Naive thymus-derived CD4-positive, alpha-beta T cell (primary cell): ENCODE results near the gene PRDM9. TPM values are rescaled to one million over a fixed set of nuclear protein-coding genes. Genes with fewer than 3 reads are reported as not detected.
"Not testable (repeated sequence)": the region's sequence is repeated elsewhere in the genome, so short reads cannot be mapped to it uniquely, and the experiment has no call there.

Source experiments
- ATAC-seq: fragments of 150-1000 bp; cut with Tn5 transposase; 2 replicates; pipeline ENCODE4 v1.10.0; 2021; ENCODE audit warnings: mild to moderate bottlenecking, moderate library complexity
- CTCF ChIA-PET: fragments of 350-600 bp; sonication (Branson Sonifier 250); formaldehyde crosslinking; loops from one replicate; lab custom pipeline; 2021; ENCODE audit warnings: antibody characterized with exemption; lab: Charles Lee
- POLR2A ChIA-PET: fragments of 350-600 bp; sonication (Branson Sonifier 250); formaldehyde crosslinking; loops from one replicate; lab custom pipeline; 2021; ENCODE audit warnings: antibody characterized with exemption, inconsistent platforms; lab: Charles Lee
- DNase-seq, 9 donors: peaks; one replicate each; pipeline versions ENCODE4 v3.0.0 to v3.0.0-alpha.2; 2020 to 2022; ENCODE audit warnings: mixed read lengths in 1 of 9
- H3K27ac ChIP-seq: one replicate; pipeline ENCODE4 v1.7.0; 2013; ENCODE audit warnings: mild to moderate bottlenecking, low read depth, low read length, moderate library complexity
- H3K27me3 ChIP-seq, 2 donors: one replicate each; pipeline ENCODE4 v1.7.0; 2013; ENCODE audit warnings: low read length in 2 of 2, mild to moderate bottlenecking in 2 of 2, moderate library complexity in 2 of 2; ENCODE audit not compliant: control insufficient read depth in 2 of 2, insufficient read depth in 2 of 2
- H3K36me3 ChIP-seq, 3 experiments: 1 replicate in 2 of 3; 2 replicates in 1 of 3; pipeline ENCODE4 v1.7.0; 2013; ENCODE audit warnings: low read length in 3 of 3, mild to moderate bottlenecking in 3 of 3, moderate library complexity in 1 of 3; ENCODE audit not compliant: insufficient read depth in 3 of 3, control insufficient read depth in 2 of 3
- H3K4me1 ChIP-seq, 2 donors: one replicate each; pipeline ENCODE4 v1.7.0; 2013; ENCODE audit warnings: low read length in 2 of 2, mild to moderate bottlenecking in 2 of 2, moderate library complexity in 1 of 2; ENCODE audit not compliant: control insufficient read depth in 2 of 2, insufficient read depth in 2 of 2
- H3K4me3 ChIP-seq: 2 replicates; pipeline ENCODE4 v1.7.0; 2013; ENCODE audit warnings: mild to moderate bottlenecking, low read length
- H3K9me3 ChIP-seq, 3 experiments: 1 replicate in 2 of 3; 2 replicates in 1 of 3; pipeline ENCODE4 v1.7.0; 2013; ENCODE audit warnings: low read length in 3 of 3; ENCODE audit not compliant: control insufficient read depth in 2 of 3
- H3K27ac Mint-ChIP-seq, 9 donors: one replicate each; pipeline ENCODE4 v1.8.0; 2020 to 2022; ENCODE audit warnings: mixed read lengths in 9 of 9, mild to moderate bottlenecking in 8 of 9, moderate library complexity in 5 of 9, inconsistent platforms in 2 of 9
- H3K27me3 Mint-ChIP-seq, 5 donors: one replicate each; pipeline ENCODE4 v1.8.0; 2021 to 2022; ENCODE audit warnings: mixed read lengths in 5 of 5, mild to moderate bottlenecking in 1 of 5
- H3K36me3 Mint-ChIP-seq, 5 donors: one replicate each; pipeline ENCODE4 v1.8.0; 2020 to 2022; ENCODE audit warnings: mixed read lengths in 5 of 5, mild to moderate bottlenecking in 3 of 5, inconsistent platforms in 1 of 5
- H3K4me1 Mint-ChIP-seq, 7 donors: one replicate each; pipeline ENCODE4 v1.8.0; 2020 to 2022; ENCODE audit warnings: mixed read lengths in 7 of 7, mild to moderate bottlenecking in 3 of 7, inconsistent platforms in 1 of 7
- H3K4me3 Mint-ChIP-seq, 10 donors: one replicate each; pipeline ENCODE4 v1.8.0; 2020 to 2022; ENCODE audit warnings: mild to moderate bottlenecking in 10 of 10, mixed read lengths in 10 of 10, moderate library complexity in 6 of 10, inconsistent platforms in 2 of 10
- H3K9me3 Mint-ChIP-seq, 11 donors: one replicate each; pipeline ENCODE4 v1.8.0; 2020 to 2022; ENCODE audit warnings: mixed read lengths in 11 of 11, mild to moderate bottlenecking in 4 of 11, inconsistent platforms in 1 of 11, moderate library complexity in 1 of 11
- intact Hi-C, 2 donors: fragments of 100-400 bp; cut with micrococcal nuclease; formaldehyde crosslinking; loops; one replicate each; pipeline ENCODE4 v1.15.1; 2023
- polyA plus RNA-seq, 2 donors: library from polyadenylated mRNA; unstranded; fragments of 300-500 nt; fragmentation: Illumina TruSeq; gene quantifications; one replicate each; pipeline ENCODE4 v1.2.3, GENCODE V29; 2021
- total RNA-seq, 6 experiments: library from RNA in 5 of 6; stranded (reverse) in 5 of 6; gene quantifications; 1 replicate in 5 of 6; 2 replicates in 1 of 6; pipeline ENCODE4 v1.2.3 and lab custom pipeline; 2021 to 2026

Gene PRDM9
- total and polyA plus RNA-seq, 7 experiments from 2014 or later: not detected

GRCh38 chr5:23474315-23474714 lies 33.1 kb upstream of the PRDM9 start:
- Mint-ChIP-seq H3K4me3 (no peak overlapping the region), H3K36me3 (no peaks in the 10 kb centered on the region), H3K9me3 (peaks cover 0 to 14% (median 3%) of the 10 kb centered on the region in 11 donors), H3K27me3 (no peaks in the 10 kb centered on the region), H3K4me1 (no peaks in the 10 kb centered on the region), H3K27ac (no peak overlapping the region)
- no peak for DNase-seq
- Histone ChIP-seq H3K36me3 (no peaks in the 10 kb centered on the region), H3K9me3 (no peaks in the 10 kb centered on the region), H3K4me3 (no peak overlapping the region), H3K27me3 (no peaks in the 10 kb centered on the region), H3K4me1 (no peaks in the 10 kb centered on the region), H3K27ac (no peak overlapping the region)
- intact Hi-C loops: no loop called here
- no peak for ATAC-seq
- CTCF ChIA-PET: no interaction called here
- POLR2A ChIA-PET: no interaction called here

DNA sequence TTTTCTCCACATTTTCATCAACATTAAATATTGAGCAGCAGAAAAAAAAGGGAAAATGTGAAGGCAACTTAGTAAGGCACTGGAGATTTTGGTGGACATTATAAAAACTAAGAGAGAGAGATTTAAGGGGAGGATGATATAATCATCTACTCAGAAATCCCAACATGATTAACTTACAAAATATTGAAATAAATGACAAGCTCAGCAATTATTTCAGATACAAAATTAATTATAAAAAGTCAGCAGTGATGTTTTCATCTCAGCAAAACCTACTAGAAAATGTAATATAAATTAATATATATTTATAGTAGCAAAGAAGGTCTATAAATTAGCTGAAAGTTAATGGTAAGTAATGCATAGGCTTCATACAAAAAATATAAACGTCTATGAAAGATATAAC lies 30.8 kb upstream of the PRDM9 start:
- DNase-seq (no peak), ATAC-seq (no peak)
- Histone ChIP-seq H3K9me3 (no peaks in the 10 kb centered on the region), H3K4me1 (no peaks in the 10 kb centered on the region), H3K27ac (no peak overlapping the region), H3K4me3 (no peak overlapping the region), H3K36me3 (no peaks in the 10 kb centered on the region), H3K27me3 (no peaks in the 10 kb centered on the region)
- POLR2A ChIA-PET: no interaction called here
- Mint-ChIP-seq H3K27ac (no peak overlapping the region), H3K9me3 (peaks cover 0 to 17% (median 3%) of the 10 kb centered on the region in 11 donors), H3K4me3 (no peak overlapping the region), H3K27me3 (no peaks in the 10 kb centered on the region), H3K36me3 (no peaks in the 10 kb centered on the region), H3K4me1 (no peaks in the 10 kb centered on the region)
- intact Hi-C loops: no loop called here
- CTCF ChIA-PET: no interaction called here

DNA sequence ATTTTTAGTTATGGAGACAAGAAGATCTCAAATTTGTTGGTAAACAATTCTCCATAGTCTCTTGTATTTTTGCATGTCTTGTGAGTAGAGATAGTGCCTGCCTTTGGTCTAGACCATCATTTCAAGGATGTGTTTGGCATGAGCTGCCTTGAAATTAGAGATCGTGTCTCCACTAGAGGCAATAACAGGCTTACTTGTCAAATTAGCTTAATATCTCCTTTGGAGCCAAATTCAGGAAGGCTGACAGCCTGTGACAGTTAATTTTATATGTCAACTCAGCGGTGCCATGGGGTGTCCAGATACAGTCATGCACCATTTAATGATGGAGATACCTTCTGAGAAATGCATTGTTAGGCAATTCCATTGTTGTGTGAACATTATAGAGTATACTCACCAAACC lies 24.8 kb upstream of the PRDM9 start:
- DNase-seq: no peak
- no peak for ATAC-seq
- Mint-ChIP-seq H3K27me3 (no peaks in the 10 kb centered on the region), H3K9me3 (peaks cover 3 to 29% (median 11%) of the 10 kb centered on the region in 11 donors), H3K4me3 (no peak overlapping the region), H3K36me3 (no peaks in the 10 kb centered on the region), H3K27ac (no peak overlapping the region), H3K4me1 (no peaks in the 10 kb centered on the region)
- ChIA-PET CTCF (no interaction called here), POLR2A (no interaction called here)
- Histone ChIP-seq H3K9me3 (no peaks in the 10 kb centered on the region), H3K27ac (no peak overlapping the region), H3K4me3 (no peak overlapping the region), H3K36me3 (no peaks in the 10 kb centered on the region), H3K27me3 (no peaks in the 10 kb centered on the region), H3K4me1 (no peaks in the 10 kb centered on the region)
- intact Hi-C loops: no loop called here

- no peak overlapping the region for H3K27ac ChIP-seq
- no peaks in the 10 kb centered on the region for H3K27me3 ChIP-seq
- Mint-ChIP-seq H3K4me1 (no peaks in the 10 kb centered on the region), H3K36me3 (no peaks in the 10 kb centered on the region), H3K27me3 (no peaks in the 10 kb centered on the region), H3K9me3 (peaks cover 3 to 34% (median 11%) of the 10 kb centered on the region in 11 donors), H3K27ac (no peak overlapping the region), H3K4me3 (no peak overlapping the region)
- intact Hi-C loops: no loop called here
- H3K4me3 ChIP-seq: no peak overlapping the region
- DNase-seq (no peak), ATAC-seq (no peak)
- POLR2A ChIA-PET: no interaction called here
- no peaks in the 10 kb centered on the region for H3K4me1 ChIP-seq
- CTCF ChIA-PET: no interaction called here
- H3K9me3 ChIP-seq: no peaks in the 10 kb centered on the region
- H3K36me3 ChIP-seq: no peaks in the 10 kb centered on the region
Measured at GRCh38 chr5:23483090-23483489, 24.3 kb upstream of the PRDM9 start.

- POLR2A ChIA-PET: no interaction called here
- Mint-ChIP-seq H3K27me3 (no peaks in the 10 kb centered on the region), H3K27ac (no peak overlapping the region), H3K4me1 (no peaks in the 10 kb centered on the region), H3K4me3 (no peak overlapping the region), H3K36me3 (no peaks in the 10 kb centered on the region), H3K9me3 (peaks cover 3 to 42% (median 11%) of the 10 kb centered on the region in 11 donors)
- Histone ChIP-seq H3K4me1 (no peaks in the 10 kb centered on the region), H3K4me3 (no peak overlapping the region), H3K27me3 (no peaks in the 10 kb centered on the region), H3K9me3 (no peaks in the 10 kb centered on the region), H3K27ac (no peak overlapping the region), H3K36me3 (no peaks in the 10 kb centered on the region)
- intact Hi-C loops: no loop called here
- DNase-seq: no peak
- no peak for ATAC-seq
- CTCF ChIA-PET: no interaction called here
Measured at GRCh38 chr5:23484096-23484495, 23.3 kb upstream of the PRDM9 start.

DNA sequence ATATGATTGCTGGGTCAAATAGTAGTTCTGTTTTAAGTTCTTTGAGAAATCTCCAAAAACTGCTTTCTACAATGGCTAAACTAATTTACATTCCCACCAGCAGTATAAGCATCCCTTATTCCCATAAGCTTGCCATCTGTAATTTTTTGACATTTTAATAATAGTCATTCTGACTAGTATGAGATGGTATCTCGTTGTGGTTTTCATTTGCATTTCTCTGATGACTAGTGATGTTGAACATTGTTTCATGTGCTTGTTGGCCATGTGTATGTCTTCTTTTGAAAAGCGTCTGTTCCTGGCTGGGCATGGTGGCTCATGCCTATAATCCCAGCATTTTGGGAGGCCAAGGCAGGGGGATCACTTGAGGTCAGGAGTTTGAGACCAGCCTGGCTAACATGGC lies 21.2 kb upstream of the PRDM9 start:
- intact Hi-C loops, H3K27ac ChIP-seq, H3K36me3 Mint-ChIP-seq, H3K4me3 Mint-ChIP-seq, POLR2A ChIA-PET, H3K36me3 ChIP-seq, CTCF ChIA-PET, DNase-seq, H3K4me1 ChIP-seq, H3K4me3 ChIP-seq, H3K27me3 Mint-ChIP-seq, H3K4me1 Mint-ChIP-seq, H3K27ac Mint-ChIP-seq, H3K27me3 ChIP-seq, H3K9me3 ChIP-seq, ATAC-seq: not testable (repeated sequence)
- peaks cover 4 to 44% (median 13%) of the 10 kb centered on the region in 11 donors for H3K9me3 Mint-ChIP-seq

DNA sequence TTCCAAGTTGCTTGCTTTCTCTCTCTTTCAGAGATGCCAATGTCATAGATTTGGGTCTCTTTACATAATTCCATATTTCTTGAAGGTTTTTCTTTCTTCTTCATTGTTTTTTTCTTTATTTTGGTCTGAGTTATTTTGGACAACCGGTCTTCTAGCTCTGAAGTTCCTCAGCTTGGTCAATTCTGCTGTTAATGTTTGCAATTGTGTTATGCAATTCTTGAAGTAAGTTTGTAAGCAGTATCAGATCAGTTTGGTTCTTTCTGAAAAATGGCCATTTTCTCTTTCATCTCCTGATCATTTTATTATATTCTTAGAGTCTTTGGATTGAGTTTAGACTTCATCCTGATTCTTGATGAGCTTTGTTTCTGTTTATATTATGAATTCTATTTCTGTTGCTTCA lies 16.4 kb upstream of the PRDM9 start:
- ATAC-seq (no peak), DNase-seq (no peak)
- H3K4me3 Mint-ChIP-seq: no peak overlapping the region
- ChIA-PET POLR2A (no interaction called here), CTCF (no interaction called here)
- peaks cover 0 to 13% (median 0%) of the 10 kb centered on the region in 3 experiments for H3K9me3 ChIP-seq
- H3K27ac ChIP-seq: no peak overlapping the region
- no peaks in the 10 kb centered on the region for H3K4me1 ChIP-seq
- H3K36me3 ChIP-seq: no peaks in the 10 kb centered on the region
- peaks cover 0 to 5% (median 0%) of the 10 kb centered on the region in 5 donors for H3K36me3 Mint-ChIP-seq
- H3K27ac Mint-ChIP-seq: no peak overlapping the region
- H3K4me1 Mint-ChIP-seq: no peaks in the 10 kb centered on the region
- H3K27me3 ChIP-seq: no peaks in the 10 kb centered on the region
- H3K4me3 ChIP-seq: no peak overlapping the region
- no peaks in the 10 kb centered on the region for H3K27me3 Mint-ChIP-seq
- H3K9me3 Mint-ChIP-seq: peaks cover 8 to 43% (median 17%) of the 10 kb centered on the region in 11 donors
- intact Hi-C loops: no loop called here
